IPS-18c (cell line): ENCODE measurements around the gene THOC2.
"Not testable (repeated sequence)": the region's sequence is repeated elsewhere in the genome, so short reads cannot be mapped to it uniquely, and the experiment has no call there.

ENCODE experiments used
- H3K4me3 ChIP-seq: 2 replicates; pipeline ENCODE4 v1.7.0; 2013; ENCODE audit warnings: low read depth, mild to moderate bottlenecking, low read length, moderate library complexity; ENCODE audit not compliant: insufficient read depth
- H3K9me3 ChIP-seq: one replicate; pipeline ENCODE4 v1.6.1; 2013; ENCODE audit warnings: mild to moderate bottlenecking, low read length, moderate library complexity; ENCODE audit not compliant: control insufficient read depth, insufficient read depth

THOC2 gene

GRCh38 chrX:123742440-123742839 lies 9.6 kb upstream of the THOC2 start:
- no peak overlapping the region for H3K4me3 ChIP-seq
- peaks cover 2% of the 10 kb centered on the region for H3K9me3 ChIP-seq

GRCh38 chrX:123740536-123740935 lies 7.7 kb upstream of the THOC2 start:
- Histone ChIP-seq H3K4me3 (no peak overlapping the region), H3K9me3 (peaks cover 2% of the 10 kb centered on the region)

- peaks cover 2% of the 10 kb centered on the region for H3K9me3 ChIP-seq
- no peak overlapping the region for H3K4me3 ChIP-seq
Observed at GRCh38 chrX:123740006-123740405, 7.2 kb upstream of the THOC2 start.

- Histone ChIP-seq H3K9me3 (peaks cover 2% of the 10 kb centered on the region), H3K4me3 (no peak overlapping the region)
Observed at GRCh38 chrX:123739474-123739873, 6.6 kb upstream of the THOC2 start.

- H3K4me3 ChIP-seq = no peak overlapping the region
- H3K9me3 ChIP-seq = peaks cover 2% of the 10 kb centered on the region
Observed at GRCh38 chrX:123738378-123738940, 5.6 kb upstream of the THOC2 start.

GRCh38 chrX:123736333-123736921 lies 3.6 kb upstream of the THOC2 start:
- Histone ChIP-seq H3K9me3 (peaks cover 10% of the 10 kb centered on the region), H3K4me3 (no peak overlapping the region)

GRCh38 chrX:123735137-123735536 lies 2.3 kb upstream of the THOC2 start:
- not testable (repeated sequence) for H3K9me3 ChIP-seq, H3K4me3 ChIP-seq

GRCh38 chrX:123734079-123734478 lies 1.2 kb upstream of the THOC2 start:
- H3K4me3 ChIP-seq, H3K9me3 ChIP-seq: not testable (repeated sequence)

GRCh38 chrX:123731987-123732669 lies 724 bp downstream of the THOC2 start:
- peaks cover 8% of the 10 kb centered on the region for H3K9me3 ChIP-seq
- peak overlapping the region; percentile 73 for H3K4me3 ChIP-seq

- Histone ChIP-seq H3K4me3 (peak overlapping the region; percentile 73), H3K9me3 (peaks cover 8% of the 10 kb centered on the region)
Observed at GRCh38 chrX:123731258-123731986, 1.4 kb downstream of the THOC2 start.

- Histone ChIP-seq H3K4me3 (no peak overlapping the region), H3K9me3 (peaks cover 10% of the 10 kb centered on the region)
Observed at GRCh38 chrX:123728554-123728953, 4.3 kb downstream of the THOC2 start.

GRCh38 chrX:123728016-123728415 lies 4.8 kb downstream of the THOC2 start:
- H3K4me3 ChIP-seq = no peak overlapping the region
- H3K9me3 ChIP-seq = peaks cover 8% of the 10 kb centered on the region

GRCh38 chrX:123722193-123722592 lies 10.7 kb downstream of the THOC2 start:
- H3K9me3 ChIP-seq, H3K4me3 ChIP-seq: not testable (repeated sequence)

- Histone ChIP-seq H3K4me3 (no peak overlapping the region), H3K9me3 (peaks cover 11% of the 10 kb centered on the region)
Observed at GRCh38 chrX:123720486-123720885, 12.4 kb downstream of the THOC2 start.

- peaks cover 2% of the 10 kb centered on the region for H3K9me3 ChIP-seq
- H3K4me3 ChIP-seq = no peak overlapping the region
Observed at GRCh38 chrX:123713841-123714240, 19.0 kb downstream of the THOC2 start.

GRCh38 chrX:123713434-123713833 lies 19.4 kb downstream of the THOC2 start:
- Histone ChIP-seq H3K4me3 (no peak overlapping the region), H3K9me3 (peaks cover 2% of the 10 kb centered on the region)

GRCh38 chrX:123711201-123711600 lies 21.7 kb downstream of the THOC2 start:
- not testable (repeated sequence) for H3K9me3 ChIP-seq, H3K4me3 ChIP-seq

- Histone ChIP-seq H3K9me3 (no peaks in the 10 kb centered on the region), H3K4me3 (no peak overlapping the region)
Observed at GRCh38 chrX:123704781-123705180, 28.1 kb downstream of the THOC2 start.
